Astrocyte (in vitro differentiated cells and primary cell): ENCODE measurements around the gene PLD1.

Experiments
- CTCF ChIP-seq: IDR thresholded peaks from 2 replicates; pipeline ENCODE4 v1.5.1; 2011; ENCODE audit warnings: low read depth, mild to moderate bottlenecking, inconsistent platforms, low read length, moderate library complexity; ENCODE audit not compliant: insufficient read depth
- EZH2 ChIP-seq: IDR thresholded peaks from 2 replicates; pipeline ENCODE4 v1.6.1; 2012; ENCODE audit warnings: mild to moderate bottlenecking, low read length, inconsistent platforms; ENCODE audit not compliant: insufficient read depth

GRCh38 chr3:171840445-171840810, 30.1 kb upstream of the PLD1 start:
- TF ChIP-seq CTCF: no peak
- TF ChIP-seq EZH2: no peak
